Muscle of arm (tissue), 12 donors: ENCODE results near the gene DAG1. TPM values are rescaled to one million over a fixed set of nuclear protein-coding genes. Genes with fewer than 3 reads are reported as not detected.
A peak's percentile ranks its signal among the peaks of the same experiment; 100 is the strongest.

Source experiments
- DNase-seq: peaks from one replicate; pipeline ENCODE4 v3.0.0-alpha.2; 2013
- polyA plus RNA-seq, 12 donors: library from polyadenylated mRNA; unstranded; fragments of 120-200 nt; gene quantifications; one replicate each; pipeline ENCODE4 v1.2.1, GENCODE V29; 2013; ENCODE audit not compliant: insufficient read length in 12 of 12

Gene DAG1
- polyA plus RNA-seq, 12 donors = 108 to 281 (median 232) TPM; not detected in 1

DNA sequence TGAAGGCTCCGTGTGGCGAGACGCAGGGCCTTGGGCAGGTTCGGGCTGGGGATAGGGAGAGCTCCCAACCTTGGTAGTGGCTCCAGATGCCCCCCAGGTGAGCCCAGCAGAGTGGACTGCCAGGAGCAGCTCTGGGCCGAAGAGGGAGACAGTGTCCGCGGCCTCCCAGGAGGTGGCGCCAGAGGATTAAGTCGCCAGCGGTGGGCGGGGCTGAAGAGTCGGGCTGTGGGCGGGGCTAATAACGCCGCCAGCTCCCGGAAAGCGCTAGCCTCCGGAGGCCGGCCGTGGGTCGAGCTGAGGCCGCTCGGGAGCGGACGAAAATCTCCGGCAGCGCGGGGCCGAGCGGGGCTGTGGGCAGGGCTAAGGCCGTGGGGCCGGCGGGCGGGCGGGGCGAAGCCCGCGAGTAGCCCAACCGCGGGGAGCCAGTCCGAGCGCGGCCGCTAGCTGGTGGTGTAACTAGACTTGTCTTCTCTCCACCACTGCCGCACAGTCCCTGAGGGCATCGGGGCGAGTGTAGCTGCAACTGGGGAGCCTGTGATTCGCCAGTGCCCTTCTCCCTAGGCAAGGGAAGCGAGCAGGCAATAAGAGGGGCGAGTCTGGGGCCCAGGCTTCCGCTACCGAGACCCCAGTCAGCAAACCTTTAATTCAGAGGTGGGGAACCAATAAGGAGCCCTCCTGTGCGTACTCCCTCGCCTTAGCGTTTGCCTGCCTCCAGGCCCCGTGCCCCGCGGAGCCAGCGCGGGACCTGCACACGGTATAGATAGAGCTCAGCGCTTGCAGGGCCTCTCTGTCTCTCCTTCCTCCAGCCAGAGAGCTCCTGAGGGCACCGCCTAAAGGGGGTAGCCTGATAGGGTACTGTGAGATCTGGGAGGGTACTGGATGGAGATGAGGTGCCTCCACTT, 69.8 kb downstream of the DAG1 start:
- DNase-seq = peak; percentile 93

GRCh38 chr3:49552087-49552486, 82.0 kb downstream of the DAG1 start:
- DNase-seq = no peak

DNA sequence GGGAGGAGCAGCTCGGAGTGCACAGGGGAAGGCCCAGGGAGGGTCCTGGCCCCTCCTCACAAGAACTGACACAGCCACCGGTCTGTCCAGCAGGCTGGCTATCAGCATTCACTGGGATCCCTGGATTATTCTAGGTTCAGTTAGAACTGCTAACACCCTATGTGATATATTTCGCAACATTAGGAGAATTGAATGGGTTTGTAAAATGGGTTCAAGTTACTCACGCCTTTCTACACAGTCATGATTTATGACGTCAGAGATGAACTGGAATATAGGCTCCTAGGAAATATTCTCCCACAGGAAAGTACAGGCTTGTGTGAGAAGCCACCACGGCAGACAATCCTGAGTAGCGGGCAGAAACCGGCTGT, 83.2 kb downstream of the DAG1 start:
- DNase-seq = no peak

GRCh38 chr3:49553692-49554632, 83.9 kb downstream of the DAG1 start, which contains the start of gene BSN:
BSN (plus strand) TSS chr3:49554477; CDS start chr3:49554603, 126 bp downstream.
- peak; percentile 92 for DNase-seq

- DNase-seq = peak; percentile 52
Observed at GRCh38 chr3:49554633-49555265, 84.7 kb downstream of the DAG1 start.

DNA sequence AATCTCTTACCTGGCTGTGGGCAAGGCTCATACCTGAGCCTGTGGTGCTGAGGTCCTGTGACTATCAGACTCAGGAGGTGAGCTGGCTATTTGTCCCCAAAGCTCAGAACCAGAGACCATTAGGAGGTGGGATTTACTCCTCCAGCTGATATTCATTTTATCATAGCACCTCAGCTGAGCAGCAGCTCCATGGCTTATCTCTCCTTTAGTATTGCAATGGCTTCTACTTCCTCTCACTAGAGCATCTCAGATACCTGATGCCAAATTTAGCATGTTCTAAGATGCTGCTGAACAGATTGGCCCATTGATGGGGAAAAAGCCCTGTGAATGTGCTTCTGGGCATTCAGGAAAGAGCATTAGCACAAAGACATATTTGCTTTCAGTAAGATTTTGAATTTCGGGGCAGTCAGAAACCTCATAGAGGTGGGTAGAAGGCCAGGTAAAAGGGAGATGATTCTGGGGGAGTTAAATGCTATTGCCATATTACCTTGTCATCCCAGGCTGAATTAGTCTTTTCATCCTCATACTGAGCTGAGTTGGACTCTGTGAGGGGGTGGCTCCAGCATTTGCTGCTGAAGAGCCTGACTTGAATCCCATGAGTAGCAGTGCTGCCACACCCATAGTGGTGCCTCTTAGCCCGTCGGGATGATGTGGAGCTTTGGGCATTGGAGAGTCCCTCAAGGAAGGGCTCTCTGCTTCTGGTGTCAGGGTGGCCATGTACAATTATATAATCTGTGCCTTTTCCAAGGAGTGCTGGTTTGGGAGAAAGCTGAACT, 86.6 kb downstream of the DAG1 start:
- no peak for DNase-seq

- no peak for DNase-seq
Observed at GRCh38 chr3:49563040-49563578, 93.0 kb downstream of the DAG1 start.

DNA sequence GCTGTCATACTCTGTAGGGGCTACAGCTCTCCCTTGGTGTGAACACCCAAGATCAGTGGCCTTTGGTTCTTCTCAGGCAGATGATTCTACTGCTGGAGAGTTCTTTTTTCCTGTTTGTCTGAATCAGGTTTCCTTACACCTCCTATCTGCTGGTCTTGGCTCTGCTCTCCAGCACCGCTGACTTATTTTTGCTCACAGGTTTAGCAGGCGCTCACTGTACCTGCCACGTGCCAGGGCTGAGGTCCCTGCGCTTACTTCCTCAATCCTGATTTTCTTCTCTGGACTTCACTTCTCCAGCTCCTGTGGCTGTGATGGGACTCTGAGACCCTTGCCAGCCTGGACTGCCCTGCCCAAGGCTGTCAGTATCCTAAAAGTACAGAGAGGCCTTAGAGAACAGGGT, 93.7 kb downstream of the DAG1 start:
- DNase-seq = no peak

- DNase-seq = no peak
Observed at GRCh38 chr3:49566312-49566711, 96.2 kb downstream of the DAG1 start.

GRCh38 chr3:49567406-49567805, 97.3 kb downstream of the DAG1 start:
- no peak for DNase-seq

DNA sequence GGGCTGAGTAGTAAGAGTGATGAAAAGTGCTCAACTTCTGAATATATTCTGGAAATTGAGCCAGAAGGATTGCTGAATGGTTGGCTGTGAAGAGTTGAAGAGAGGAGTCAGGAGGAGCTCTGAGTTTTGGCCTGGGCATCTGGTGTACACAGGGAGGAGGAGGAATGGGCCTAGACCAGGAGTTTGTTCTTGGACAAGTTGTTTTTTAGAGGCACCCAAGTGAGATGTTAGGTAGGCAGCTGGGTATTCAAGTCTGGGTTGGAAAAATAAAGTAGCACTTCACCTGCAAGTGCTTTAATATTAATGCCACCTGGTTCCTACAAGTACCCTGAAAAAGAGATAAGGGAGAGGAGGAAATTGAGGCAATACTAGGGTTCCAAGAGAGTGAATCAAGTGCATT, 98.9 kb downstream of the DAG1 start:
- no peak for DNase-seq

DNA sequence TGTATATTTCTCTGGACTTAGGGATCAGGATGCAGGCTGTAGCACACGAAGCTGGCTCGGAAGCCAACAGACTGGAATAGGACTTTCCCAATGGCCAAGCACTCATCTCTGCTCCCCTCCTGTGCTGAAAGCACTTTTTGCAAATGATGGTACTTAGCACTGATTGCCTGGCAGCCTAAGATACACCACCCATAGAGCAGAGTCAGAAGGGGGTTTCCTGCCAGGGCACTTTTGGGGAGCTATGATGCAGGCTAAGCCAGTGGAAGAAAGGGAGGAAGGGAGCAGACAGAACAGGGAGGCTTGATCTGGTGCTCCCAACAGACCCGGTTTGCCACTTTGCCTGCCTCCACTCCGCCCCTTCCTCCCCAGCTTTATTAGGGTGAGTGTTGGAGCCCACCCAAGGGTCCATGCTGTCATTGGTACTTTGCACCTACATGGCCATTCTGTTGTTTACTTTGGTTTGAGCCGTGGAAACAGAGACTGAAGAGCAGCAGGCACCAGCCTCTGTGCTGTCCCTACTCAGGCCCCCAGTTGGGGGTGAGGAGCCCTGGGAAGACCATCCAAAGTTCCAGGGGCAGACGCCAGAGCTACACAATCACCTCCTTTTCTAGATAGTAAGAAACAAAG, 100.1 kb downstream of the DAG1 start:
- DNase-seq = no peak

- no peak for DNase-seq
Observed at GRCh38 chr3:49582177-49582576, 112.1 kb downstream of the DAG1 start.

Other genes starting within 250 kb of the DAG1 start
- gene C3orf62, start 193.0 kb upstream of the DAG1 start, polyA plus RNA-seq = 10 to 100 TPM in 4 of 12 donors, 1 to 10 TPM in 7, not detected in 1; 4.1 to 17.3 (median 8.5) TPM
- gene USP4, start 130.2 kb upstream of the DAG1 start, polyA plus RNA-seq = 10 to 100 TPM in 11 of 12 donors, not detected in 1; 37.9 to 70.5 (median 46.8) TPM
- gene GPX1, start 111.9 kb upstream of the DAG1 start, polyA plus RNA-seq = 100 to 1,000 TPM in 8 of 12 donors, 10 to 100 TPM in 3, not detected in 1; 76.6 to 197 (median 105) TPM
- 100 to 1,000 TPM; 408 to 715 (median 447) TPM for gene RHOA, start 58.3 kb upstream of the DAG1 start, polyA plus RNA-seq
- gene TCTA, start 57.8 kb upstream of the DAG1 start, polyA plus RNA-seq = 10 to 100 TPM in 11 of 12 donors, not detected in 1; 14.2 to 32.4 (median 18.0) TPM
- gene AMT, start 47.8 kb upstream of the DAG1 start, polyA plus RNA-seq = 10 to 100 TPM in 6 of 12 donors, 1 to 10 TPM in 5, not detected in 1; 7.0 to 20.4 (median 11.5) TPM
- gene NICN1, start 40.9 kb upstream of the DAG1 start, polyA plus RNA-seq = 10 to 100 TPM in 11 of 12 donors, not detected in 1; 11.1 to 22.8 (median 16.7) TPM
- 1 to 10 TPM in 6 of 12 donors, under 1 TPM in 5, not detected in 1; 0.43 to 1.5 (median 1.2) TPM for gene BSN, start 84.2 kb downstream of the DAG1 start, polyA plus RNA-seq
- gene APEH, start 204.1 kb downstream of the DAG1 start, polyA plus RNA-seq = 10 to 100 TPM in 11 of 12 donors, not detected in 1; 46.6 to 86.0 (median 62.3) TPM
- gene MST1, start 219.2 kb downstream of the DAG1 start, polyA plus RNA-seq = 10 to 100 TPM in 6 of 12 donors, 1 to 10 TPM in 5, not detected in 1; 3.8 to 63.5 (median 10.4) TPM
- 100 to 1,000 TPM in 1 of 12 donors, 10 to 100 TPM in 10, not detected in 1; 30.9 to 103 (median 40.4) TPM for gene RNF123, start 219.3 kb downstream of the DAG1 start, polyA plus RNA-seq
- gene AMIGO3, start 249.4 kb downstream of the DAG1 start, polyA plus RNA-seq = 1 to 10 TPM in 11 of 12 donors, not detected in 1; 1.2 to 6.1 (median 2.3) TPM